B cell (primary cell): ENCODE data around the gene SMIM1.

Experiments used
- CTCF ChIP-seq: fragments of 200-600 bp; IDR thresholded peaks from one replicate; pipeline ENCODE4 v1.8.0; 2022; ENCODE audit warnings: antibody characterized with exemption, mild to moderate bottlenecking
- EZH2 ChIP-seq: IDR thresholded peaks from 2 replicates; pipeline ENCODE4 v1.6.1; 2012; ENCODE audit warnings: borderline replicate concordance, low read depth, mild to moderate bottlenecking, moderate library complexity, low read length; ENCODE audit not compliant: insufficient read depth, poor library complexity, severe bottlenecking

- no peak for TF ChIP-seq CTCF
- TF ChIP-seq EZH2 = no peak
Measured at GRCh38 chr1:3771108-3772026, 1.2 kb upstream of the SMIM1 start.
